ENCODE results near the gene NFE2L3.
A peak's percentile ranks its signal among the peaks of the same experiment; 100 is the strongest.
"Not testable (repeated sequence)": the region's sequence is repeated elsewhere in the genome, so short reads cannot be mapped to it uniquely, and the experiment has no call there.

NFE2L3 gene, protein sequence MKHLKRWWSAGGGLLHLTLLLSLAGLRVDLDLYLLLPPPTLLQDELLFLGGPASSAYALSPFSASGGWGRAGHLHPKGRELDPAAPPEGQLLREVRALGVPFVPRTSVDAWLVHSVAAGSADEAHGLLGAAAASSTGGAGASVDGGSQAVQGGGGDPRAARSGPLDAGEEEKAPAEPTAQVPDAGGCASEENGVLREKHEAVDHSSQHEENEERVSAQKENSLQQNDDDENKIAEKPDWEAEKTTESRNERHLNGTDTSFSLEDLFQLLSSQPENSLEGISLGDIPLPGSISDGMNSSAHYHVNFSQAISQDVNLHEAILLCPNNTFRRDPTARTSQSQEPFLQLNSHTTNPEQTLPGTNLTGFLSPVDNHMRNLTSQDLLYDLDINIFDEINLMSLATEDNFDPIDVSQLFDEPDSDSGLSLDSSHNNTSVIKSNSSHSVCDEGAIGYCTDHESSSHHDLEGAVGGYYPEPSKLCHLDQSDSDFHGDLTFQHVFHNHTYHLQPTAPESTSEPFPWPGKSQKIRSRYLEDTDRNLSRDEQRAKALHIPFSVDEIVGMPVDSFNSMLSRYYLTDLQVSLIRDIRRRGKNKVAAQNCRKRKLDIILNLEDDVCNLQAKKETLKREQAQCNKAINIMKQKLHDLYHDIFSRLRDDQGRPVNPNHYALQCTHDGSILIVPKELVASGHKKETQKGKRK

DNA sequence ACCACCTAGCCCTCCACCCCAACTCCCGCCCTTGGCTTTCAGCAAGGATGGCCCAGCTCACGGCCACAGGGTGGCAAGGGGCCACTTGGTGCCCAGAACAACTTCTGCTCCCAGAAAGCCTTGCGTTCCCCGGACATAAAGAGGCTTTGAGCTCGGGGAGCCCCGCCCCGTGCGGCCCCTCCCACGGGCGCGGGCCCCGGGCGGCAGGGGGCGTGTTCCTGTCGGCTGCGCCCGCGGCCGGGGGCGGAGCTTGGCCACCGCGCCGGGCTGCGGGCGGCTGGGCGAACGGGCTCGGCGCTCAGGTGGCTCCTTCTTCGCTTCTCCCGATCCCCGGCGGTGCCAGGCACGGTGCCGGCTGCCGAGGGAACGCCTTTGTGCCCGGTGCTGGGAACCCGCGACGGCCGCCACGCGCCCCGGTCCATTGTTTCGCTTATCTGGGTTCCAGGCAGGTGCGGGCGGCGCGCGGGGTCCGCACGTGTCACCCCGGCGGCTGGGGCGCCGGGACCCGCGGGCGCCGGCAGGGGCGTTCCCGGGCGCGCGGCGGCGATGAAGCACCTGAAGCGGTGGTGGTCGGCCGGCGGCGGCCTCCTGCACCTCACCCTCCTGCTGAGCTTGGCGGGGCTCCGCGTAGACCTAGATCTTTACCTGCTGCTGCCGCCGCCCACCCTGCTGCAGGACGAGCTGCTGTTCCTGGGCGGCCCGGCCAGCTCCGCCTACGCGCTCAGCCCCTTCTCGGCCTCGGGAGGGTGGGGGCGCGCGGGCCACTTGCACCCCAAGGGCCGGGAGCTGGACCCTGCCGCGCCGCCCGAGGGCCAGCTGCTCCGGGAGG, at the start of gene NFE2L3:
TSS of gene NFE2L3 (plus strand) at position 246 of the 829 bp plus-strand sequence. CDS start at position 547, 301 bp downstream.
- Histone ChIP-seq H3K9me3 (ENCODE audit: control insufficient read depth, insufficient read depth, low read length) (no peaks in the 10 kb centered on the region), H3K4me1 (ENCODE audit: control insufficient read depth, insufficient read depth, low read length) (peaks cover 19% of the 10 kb centered on the region; the same call in 1 of the 2 replicates), H3K4me3 (ENCODE audit: low read length) (peak within 1 kb of the TSS; percentile 65), H3K27ac (ENCODE audit: low read length) (no peak within 1 kb of the TSS), H3K27me3 (ENCODE audit: control insufficient read depth, insufficient read depth, low read length) (no peaks in the 10 kb centered on the region), H3K36me3 (ENCODE audit: control insufficient read depth, insufficient read depth, low read length) (no peaks in the 10 kb centered on the region)
- peak; percentile 47 for DNase-seq (ENCODE audit: low read depth, low spot score)
- no CpG with 5 or more reads among the region's 95 CpGs for WGBS (ENCODE audit: insufficient coverage, insufficient read length)

DNA sequence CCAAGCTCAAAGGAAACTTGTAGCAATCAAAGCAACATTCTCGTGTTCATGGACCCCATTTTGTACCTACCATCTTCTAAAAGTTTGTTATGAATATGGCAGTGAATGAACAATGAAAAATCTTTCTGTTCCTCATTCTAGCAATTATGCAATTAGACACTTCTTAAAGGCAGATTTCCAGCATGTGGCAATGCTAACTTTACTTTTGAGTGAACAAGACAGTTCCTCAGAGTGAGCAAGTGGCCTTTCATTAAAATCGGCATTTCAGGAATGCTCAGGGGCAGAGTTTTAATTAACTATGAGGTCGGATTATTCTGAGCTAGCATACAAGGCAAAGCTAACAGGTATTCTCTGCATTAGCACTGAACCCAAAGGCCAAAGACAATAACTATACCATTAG, 48.4 kb upstream of the NFE2L3 start:
- WGBS (ENCODE audit: insufficient coverage, insufficient read length): no CpG with 5 or more reads among the region's 3 CpGs
- H3K4me3 ChIP-seq (ENCODE audit: low read length): no peak overlapping the region
- no peaks in the 10 kb centered on the region for H3K36me3 ChIP-seq (ENCODE audit: control insufficient read depth, insufficient read depth, low read length)
- DNase-seq (ENCODE audit: low read depth, low spot score): no peak
- H3K27me3 ChIP-seq (ENCODE audit: control insufficient read depth, insufficient read depth, low read length): no peaks in the 10 kb centered on the region
- H3K4me1 ChIP-seq (ENCODE audit: control insufficient read depth, insufficient read depth, low read length): peaks cover 8% of the 10 kb centered on the region
- H3K27ac ChIP-seq (ENCODE audit: low read length): no peak overlapping the region
- H3K9me3 ChIP-seq (ENCODE audit: control insufficient read depth, insufficient read depth, low read length): no peaks in the 10 kb centered on the region

DNA sequence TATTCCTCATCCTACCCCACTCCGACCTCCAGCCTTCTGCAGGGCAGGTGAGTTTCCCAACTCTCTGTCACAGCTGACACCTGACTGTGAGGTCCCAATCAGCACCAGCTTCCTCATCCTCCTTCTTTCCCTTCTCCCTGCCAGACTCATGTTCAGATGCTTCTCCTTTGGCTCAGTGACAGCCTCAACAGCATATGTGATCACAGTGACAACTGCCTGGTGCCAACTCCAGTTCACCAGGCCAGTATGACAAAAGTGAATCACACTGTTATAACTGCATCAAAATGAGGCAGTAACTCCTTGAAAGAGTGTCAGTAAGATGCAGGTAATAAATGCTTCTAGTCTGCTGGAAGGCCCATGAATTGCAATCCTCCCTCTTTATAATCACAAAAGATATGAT, 46.8 kb upstream of the NFE2L3 start:
- H3K9me3 ChIP-seq (ENCODE audit: control insufficient read depth, insufficient read depth, low read length): no peaks in the 10 kb centered on the region
- peaks cover 8% of the 10 kb centered on the region for H3K4me1 ChIP-seq (ENCODE audit: control insufficient read depth, insufficient read depth, low read length)
- H3K4me3 ChIP-seq (ENCODE audit: low read length): no peak overlapping the region
- no peaks in the 10 kb centered on the region for H3K36me3 ChIP-seq (ENCODE audit: control insufficient read depth, insufficient read depth, low read length)
- H3K27me3 ChIP-seq (ENCODE audit: control insufficient read depth, insufficient read depth, low read length): no peaks in the 10 kb centered on the region
- no peak overlapping the region for H3K27ac ChIP-seq (ENCODE audit: low read length)
- WGBS (ENCODE audit: insufficient coverage, insufficient read length): no CpG with 5 or more reads among the region's 1 CpG
- no peak for DNase-seq (ENCODE audit: low read depth, low spot score)

DNA sequence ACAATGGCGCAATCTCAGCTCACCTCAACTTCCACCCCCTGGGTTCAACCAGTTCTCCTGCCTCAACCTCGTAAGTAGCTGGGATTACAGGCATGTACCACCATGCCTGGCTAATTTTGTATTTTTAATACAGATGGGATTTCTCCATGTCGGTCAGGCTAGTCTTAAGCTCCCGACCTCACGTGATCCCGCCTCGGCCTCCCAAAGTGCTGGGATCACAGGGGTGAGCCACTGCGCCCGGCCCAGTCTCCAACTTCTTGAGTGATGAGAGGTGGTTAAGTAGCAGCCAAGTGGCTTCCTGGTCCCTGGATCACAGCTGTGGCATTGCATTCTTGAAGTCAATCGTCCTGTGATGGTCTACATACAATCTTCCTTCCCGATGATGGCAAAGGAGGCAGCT, 46.1 kb upstream of the NFE2L3 start:
- no peaks in the 10 kb centered on the region for H3K36me3 ChIP-seq (ENCODE audit: control insufficient read depth, insufficient read depth, low read length)
- H3K4me3 ChIP-seq (ENCODE audit: low read length): no peak overlapping the region
- DNase-seq (ENCODE audit: low read depth, low spot score): no peak
- WGBS (ENCODE audit: insufficient coverage, insufficient read length): no CpG with 5 or more reads among the region's 11 CpGs
- no peaks in the 10 kb centered on the region for H3K27me3 ChIP-seq (ENCODE audit: control insufficient read depth, insufficient read depth, low read length)
- peaks cover 8% of the 10 kb centered on the region for H3K4me1 ChIP-seq (ENCODE audit: control insufficient read depth, insufficient read depth, low read length)
- H3K27ac ChIP-seq (ENCODE audit: low read length): no peak overlapping the region
- H3K9me3 ChIP-seq (ENCODE audit: control insufficient read depth, insufficient read depth, low read length): no peaks in the 10 kb centered on the region

DNA sequence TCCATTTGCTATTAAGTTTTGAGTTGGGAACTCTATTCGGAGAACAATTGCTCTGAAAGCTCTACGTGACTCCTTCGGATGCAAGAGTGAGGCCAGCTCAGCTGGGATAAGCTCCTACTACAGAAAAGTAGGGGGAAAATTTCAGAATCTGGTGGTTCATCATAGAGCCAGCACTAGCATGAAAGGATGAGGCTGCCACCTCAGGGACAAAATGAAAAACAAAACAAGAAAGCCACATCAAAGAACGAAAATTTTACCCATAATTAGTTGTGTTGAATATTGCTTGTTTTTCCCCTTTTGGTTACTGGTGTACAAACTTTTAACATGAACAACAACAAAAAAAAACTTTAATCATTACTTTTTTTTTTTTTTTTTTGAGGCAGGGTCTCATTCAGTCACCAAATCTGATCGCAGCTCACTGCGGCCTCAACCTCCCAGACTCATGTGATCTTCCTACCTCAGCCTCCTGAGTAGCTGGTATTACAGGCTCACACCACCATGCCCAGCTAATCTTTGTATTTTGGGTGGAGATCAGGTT, 39.7 kb upstream of the NFE2L3 start:
- WGBS (ENCODE audit: insufficient coverage, insufficient read length): no CpG with 5 or more reads among the region's 6 CpGs
- H3K27ac ChIP-seq (ENCODE audit: low read length): no peak overlapping the region
- no peak overlapping the region for H3K4me3 ChIP-seq (ENCODE audit: low read length)
- no peaks in the 10 kb centered on the region for H3K9me3 ChIP-seq (ENCODE audit: control insufficient read depth, insufficient read depth, low read length)
- H3K36me3 ChIP-seq (ENCODE audit: control insufficient read depth, insufficient read depth, low read length): no peaks in the 10 kb centered on the region
- no peaks in the 10 kb centered on the region for H3K27me3 ChIP-seq (ENCODE audit: control insufficient read depth, insufficient read depth, low read length)
- DNase-seq (ENCODE audit: low read depth, low spot score): no peak
- H3K4me1 ChIP-seq (ENCODE audit: control insufficient read depth, insufficient read depth, low read length): no peaks in the 10 kb centered on the region

DNA sequence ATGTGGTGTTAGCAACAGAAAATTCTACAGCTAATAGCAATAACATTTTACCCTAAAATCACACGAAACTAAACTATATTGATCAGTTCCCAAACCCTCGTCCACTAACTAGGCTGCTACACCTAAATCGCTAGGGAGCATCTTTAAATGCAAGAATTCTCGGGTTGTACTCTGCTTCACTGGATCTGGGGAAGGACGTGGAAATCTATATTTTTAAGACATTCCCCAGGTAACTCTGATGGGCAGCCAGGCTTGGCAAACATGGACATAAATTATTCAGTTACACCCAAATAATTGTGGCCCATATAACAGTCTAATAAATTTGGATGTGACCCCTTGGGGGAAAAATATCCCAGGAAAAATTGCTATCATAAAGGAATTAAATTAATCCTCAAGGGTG, 36.3 kb upstream of the NFE2L3 start:
- no peak for DNase-seq (ENCODE audit: low read depth, low spot score)
- WGBS (ENCODE audit: insufficient coverage, insufficient read length): no CpG with 5 or more reads among the region's 5 CpGs
- H3K4me3 ChIP-seq (ENCODE audit: low read length): no peak overlapping the region
- H3K27me3 ChIP-seq (ENCODE audit: control insufficient read depth, insufficient read depth, low read length): no peaks in the 10 kb centered on the region
- no peaks in the 10 kb centered on the region for H3K9me3 ChIP-seq (ENCODE audit: control insufficient read depth, insufficient read depth, low read length)
- H3K36me3 ChIP-seq (ENCODE audit: control insufficient read depth, insufficient read depth, low read length): no peaks in the 10 kb centered on the region
- H3K27ac ChIP-seq (ENCODE audit: low read length): no peak overlapping the region
- H3K4me1 ChIP-seq (ENCODE audit: control insufficient read depth, insufficient read depth, low read length): no peaks in the 10 kb centered on the region

DNA sequence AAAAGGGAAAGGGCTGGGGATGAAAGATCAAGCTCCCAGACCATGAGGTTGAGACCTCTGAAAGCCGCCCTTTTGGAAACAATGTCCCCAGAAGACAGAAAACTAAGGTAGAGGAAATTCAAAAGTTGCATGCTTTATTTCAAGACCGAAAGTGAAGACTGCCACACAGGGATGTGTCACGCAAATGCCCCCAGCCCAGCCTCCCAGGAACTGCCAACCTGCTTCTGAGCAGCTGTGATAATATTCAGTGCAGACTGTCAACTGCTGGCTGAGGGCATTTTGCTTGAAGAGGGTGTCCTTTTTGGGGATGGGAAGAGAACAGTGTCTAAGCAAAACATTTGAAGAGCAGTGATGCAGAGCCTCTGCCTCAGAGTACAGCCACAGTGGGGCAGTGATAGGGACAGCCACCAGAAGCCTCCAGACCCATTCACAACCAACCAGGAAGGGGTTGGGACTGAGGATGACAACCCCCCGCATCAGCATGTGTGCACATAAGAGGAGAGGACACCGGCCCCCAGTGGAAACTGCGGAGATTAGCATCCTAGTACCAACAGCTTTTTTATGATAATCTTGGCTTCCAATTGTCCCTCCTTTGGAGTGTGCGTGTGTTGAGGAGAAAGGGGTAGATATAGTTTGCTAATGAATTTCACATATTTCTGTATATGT, 34.7 kb upstream of the NFE2L3 start:
- no peaks in the 10 kb centered on the region for H3K27me3 ChIP-seq (ENCODE audit: control insufficient read depth, insufficient read depth, low read length)
- no CpG with 5 or more reads among the region's 7 CpGs for WGBS (ENCODE audit: insufficient coverage, insufficient read length)
- DNase-seq (ENCODE audit: low read depth, low spot score): no peak
- no peaks in the 10 kb centered on the region for H3K36me3 ChIP-seq (ENCODE audit: control insufficient read depth, insufficient read depth, low read length)
- no peak overlapping the region for H3K27ac ChIP-seq (ENCODE audit: low read length)
- H3K4me1 ChIP-seq (ENCODE audit: control insufficient read depth, insufficient read depth, low read length): no peaks in the 10 kb centered on the region
- H3K9me3 ChIP-seq (ENCODE audit: control insufficient read depth, insufficient read depth, low read length): no peaks in the 10 kb centered on the region
- no peak overlapping the region for H3K4me3 ChIP-seq (ENCODE audit: low read length)

DNA sequence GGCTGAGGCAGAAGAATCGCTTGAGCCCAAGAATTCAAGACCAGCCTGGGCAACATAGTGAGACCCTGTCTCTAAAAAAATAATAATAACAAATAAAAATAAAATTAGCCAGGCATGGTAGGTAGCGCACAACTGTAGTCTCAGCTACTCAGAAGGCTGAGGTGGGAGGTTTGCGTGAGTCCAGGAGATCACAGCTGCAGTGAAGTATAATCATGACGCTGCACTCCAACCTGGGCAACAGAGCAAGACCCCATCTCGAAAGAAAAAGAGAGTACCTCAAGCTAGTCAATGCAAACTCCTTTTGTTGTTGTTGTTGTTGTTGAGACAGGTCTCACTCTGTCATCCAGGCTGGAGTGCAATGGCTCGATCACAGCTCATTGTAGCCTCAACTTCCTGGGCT, 34.0 kb upstream of the NFE2L3 start:
- Histone ChIP-seq H3K4me1 (ENCODE audit: control insufficient read depth, insufficient read depth, low read length) (no peaks in the 10 kb centered on the region), H3K27ac (ENCODE audit: low read length) (no peak overlapping the region), H3K36me3 (ENCODE audit: control insufficient read depth, insufficient read depth, low read length) (no peaks in the 10 kb centered on the region), H3K9me3 (ENCODE audit: control insufficient read depth, insufficient read depth, low read length) (no peaks in the 10 kb centered on the region), H3K4me3 (ENCODE audit: low read length) (no peak overlapping the region), H3K27me3 (ENCODE audit: control insufficient read depth, insufficient read depth, low read length) (no peaks in the 10 kb centered on the region)
- DNase-seq (ENCODE audit: low read depth, low spot score): no peak
- WGBS (ENCODE audit: insufficient coverage, insufficient read length): no CpG with 5 or more reads among the region's 6 CpGs

DNA sequence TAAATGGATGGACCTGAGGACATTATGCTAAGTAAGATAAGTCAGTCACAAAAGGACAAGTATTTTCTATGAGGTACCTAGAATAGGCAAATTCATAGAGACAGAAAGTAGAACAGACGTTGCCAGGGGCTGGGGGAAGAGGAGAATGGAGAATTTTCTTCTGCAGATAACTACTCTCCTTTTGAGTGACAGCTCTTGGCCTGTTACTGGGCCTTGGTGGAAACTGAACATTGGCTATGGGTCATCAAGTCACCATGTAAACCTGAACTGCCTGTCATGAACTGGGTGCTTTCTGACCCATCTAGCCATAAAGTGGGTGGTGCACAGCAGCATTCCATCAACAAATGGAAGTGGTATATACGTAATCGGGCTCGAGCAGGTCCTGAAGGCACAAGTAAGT, 29.3 kb upstream of the NFE2L3 start:
- no peak overlapping the region for H3K27ac ChIP-seq (ENCODE audit: low read length)
- H3K9me3 ChIP-seq (ENCODE audit: control insufficient read depth, insufficient read depth, low read length): no peaks in the 10 kb centered on the region
- no peaks in the 10 kb centered on the region for H3K4me1 ChIP-seq (ENCODE audit: control insufficient read depth, insufficient read depth, low read length)
- no peak overlapping the region for H3K4me3 ChIP-seq (ENCODE audit: low read length)
- no peaks in the 10 kb centered on the region for H3K27me3 ChIP-seq (ENCODE audit: control insufficient read depth, insufficient read depth, low read length)
- no CpG with 5 or more reads among the region's 4 CpGs for WGBS (ENCODE audit: insufficient coverage, insufficient read length)
- DNase-seq (ENCODE audit: low read depth, low spot score): no peak
- no peaks in the 10 kb centered on the region for H3K36me3 ChIP-seq (ENCODE audit: control insufficient read depth, insufficient read depth, low read length)

DNA sequence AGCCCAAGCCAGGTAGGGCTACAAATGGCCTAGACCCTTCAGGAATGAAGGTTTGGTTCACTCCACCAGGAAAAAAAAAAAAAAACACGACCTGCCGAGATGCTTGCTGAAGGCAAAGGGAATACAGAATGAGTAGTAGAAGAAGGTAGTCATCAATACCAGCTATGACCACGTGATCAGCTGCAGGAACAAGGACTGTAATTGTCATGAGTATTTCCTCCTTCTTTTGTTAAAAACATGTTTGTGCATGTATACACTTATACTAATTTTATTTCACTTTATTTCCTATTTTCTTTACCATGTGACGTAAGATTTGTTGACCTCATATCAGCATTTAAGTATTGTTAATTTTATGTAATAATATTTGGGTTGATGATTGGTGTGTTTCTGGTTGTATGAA, 27.2 kb upstream of the NFE2L3 start:
- H3K4me1 ChIP-seq (ENCODE audit: control insufficient read depth, insufficient read depth, low read length); H3K9me3 ChIP-seq (ENCODE audit: control insufficient read depth, insufficient read depth, low read length); DNase-seq (ENCODE audit: low read depth, low spot score); H3K4me3 ChIP-seq (ENCODE audit: low read length); H3K27me3 ChIP-seq (ENCODE audit: control insufficient read depth, insufficient read depth, low read length); H3K27ac ChIP-seq (ENCODE audit: low read length); H3K36me3 ChIP-seq (ENCODE audit: control insufficient read depth, insufficient read depth, low read length): not testable (repeated sequence)
- whole genome bisulfite sequencing (ENCODE audit: insufficient coverage, insufficient read length): no CpG with 5 or more reads among the region's 4 CpGs
